Stomach (tissue), 4 donors: ENCODE data around the gene NRG2.

Experiments
- CTCF ChIP-seq, 7 experiments: fragments of 450-650 bp in 4 of 7; fragments of 200-600 bp in 3 of 7; sonication (generic) in 3 of 7; IDR thresholded peaks; one replicate each; pipeline ENCODE4 v1.5.1; 2016 to 2019; ENCODE audit warnings: antibody characterized with exemption in 7 of 7, control low read depth in 2 of 7, mild to moderate bottlenecking in 1 of 7
- POLR2A ChIP-seq, 4 donors: fragments of 450-650 bp; IDR thresholded peaks; one replicate each; pipeline ENCODE4 v1.6.1; 2016; ENCODE audit warnings: antibody characterized with exemption in 4 of 4, control low read depth in 2 of 4, mild to moderate bottlenecking in 1 of 4, moderate library complexity in 1 of 4
- POLR2AphosphoS5 ChIP-seq, 3 donors: sonication (generic); formaldehyde crosslinking; IDR thresholded peaks; one replicate each; pipeline ENCODE4 v1.6.1; 2016; ENCODE audit warnings: antibody characterized with exemption in 3 of 3

- TF ChIP-seq CTCF (IDR thresholded peaks at IDR 0.05), result no peak
- no peak for TF ChIP-seq POLR2A (IDR thresholded peaks at IDR 0.05)
- TF ChIP-seq POLR2AphosphoS5 (IDR thresholded peaks at IDR 0.05), result no peak
These were observed 91.1 kb downstream of the NRG2 start for GRCh38 chr5:139951983-139952382.
